K562 (cell line): ENCODE data around the gene UROS. TPM values are rescaled to one million over a fixed set of nuclear protein-coding genes. Genes with fewer than 3 reads are reported as not detected.

Source experiments
- ATAC-seq: fragments of 200-7000 bp; cut with Tn5 transposase; 3 replicates; pipeline ENCODE4 v1.9.1; 2020; ENCODE audit warnings: moderate library complexity
- BruUV-seq: library from RNA; stranded (reverse); fragments of 400-500 nt; replicated peaks from 2 replicates; lab custom pipeline; 2021; lab: Mats Ljungman, UMichigan
- CTCF ChIA-PET: fragments of 300-600 bp; formaldehyde crosslinking; extraction: SDS; loops from one replicate; lab custom pipeline; 2021; ENCODE audit warnings: low intra/inter-chr PET ratio; lab: Yijun Ruan, JAX
- POLR2A ChIA-PET: fragments of 300-600, 350-650 bp; sonication (Branson Sonifier 250); formaldehyde crosslinking; extraction: SDS; loops from one replicate; lab custom pipeline; 2021; ENCODE audit warnings: antibody characterized with exemption, inconsistent platforms; lab: Yijun Ruan, JAX
- DNase-seq, 4 experiments: peaks; one replicate each; pipeline versions ENCODE4 v3.0.0 to v3.0.0-alpha.2; 2011 to 2018; ENCODE audit warnings: low spot score in 3 of 4, mixed read lengths in 3 of 4; ENCODE audit errors: extremely low read depth in 1 of 4
- FAIRE-seq: peaks from 2 replicates; lab custom pipeline; 2011; peaks lifted over from hg19 to GRCh38; lab: Jason Lieb, UNC
- H2AFZ ChIP-seq: 2 replicates; pipeline ENCODE4 v1.6.0; 2011; ENCODE audit warnings: low read depth, low read length, control low read depth, inconsistent platforms
- H3K27ac ChIP-seq: fragments of 200-600 bp; 3 replicates; pipeline ENCODE4 v1.8.0; 2011; ENCODE audit warnings: low read depth, mild to moderate bottlenecking, control low read depth, inconsistent platforms, low read length, moderate library complexity, mixed read lengths; ENCODE audit errors: extremely low read depth
- H3K27me3 ChIP-seq, 2 experiments: fragments of 300-600 bp in 1 of 2; 2 replicates in 1 of 2; 3 replicates in 1 of 2; pipeline versions ENCODE4 v1.6.0 to v1.8.0; 2011; ENCODE audit warnings: inconsistent platforms in 2 of 2, low read length in 2 of 2, mild to moderate bottlenecking in 1 of 2, mixed read lengths in 1 of 2, moderate library complexity in 1 of 2; ENCODE audit not compliant: control insufficient read depth in 2 of 2, insufficient read depth in 2 of 2
- H3K36me3 ChIP-seq: fragments of 300-600 bp; 3 replicates; pipeline ENCODE4 v1.8.0; 2011; ENCODE audit warnings: mild to moderate bottlenecking, low read length, inconsistent platforms; ENCODE audit not compliant: control insufficient read depth, insufficient read depth
- H3K4me1 ChIP-seq, 2 experiments: fragments of 200-600 bp in 1 of 2; replicated peaks in 1 of 2; 2 replicates in 1 of 2; 3 replicates in 1 of 2; pipeline versions ENCODE4 v1.5.1 to v1.8.0; 2011; ENCODE audit warnings: inconsistent platforms in 2 of 2, low read length in 2 of 2, mild to moderate bottlenecking in 1 of 2, mixed read lengths in 1 of 2, moderate library complexity in 1 of 2; ENCODE audit not compliant: control insufficient read depth in 2 of 2, insufficient read depth in 2 of 2
- H3K4me2 ChIP-seq: 2 replicates; pipeline ENCODE4 v1.6.1; 2011; ENCODE audit warnings: low read length, control low read depth, inconsistent platforms, mixed read lengths; ENCODE audit not compliant: insufficient read depth
- H3K4me3 ChIP-seq: fragments of 200-600 bp; sonication (generic), shearing (Covaris generic); 2 replicates; pipeline ENCODE4 v1.5.1; 2016; ENCODE audit warnings: control low read depth, inconsistent platforms
- H3K79me2 ChIP-seq: fragments of 200-600 bp; 3 replicates; pipeline ENCODE4 v1.8.0; 2011; ENCODE audit warnings: low read length, inconsistent platforms; ENCODE audit not compliant: control insufficient read depth, insufficient read depth
- H3K9ac ChIP-seq, 2 experiments: 2 replicates each; pipeline versions ENCODE4 v1.6.0 to v1.6.1; 2011; ENCODE audit warnings: low read depth in 2 of 2, low read length in 2 of 2, control low read depth in 1 of 2, inconsistent platforms in 1 of 2, mild to moderate bottlenecking in 1 of 2, mixed read lengths in 1 of 2; ENCODE audit not compliant: insufficient read depth in 1 of 2
- H3K9me1 ChIP-seq: one replicate; pipeline ENCODE4 v1.6.0; 2011; ENCODE audit warnings: inconsistent platforms, mild to moderate bottlenecking, low read length, moderate library complexity; ENCODE audit not compliant: control insufficient read depth, insufficient read depth
- H3K9me3 ChIP-seq: replicated peaks from 2 replicates; pipeline ENCODE4 v1.5.1; 2011; ENCODE audit warnings: low read depth, low read length, inconsistent platforms; ENCODE audit not compliant: control insufficient read depth, insufficient read depth
- H4K20me1 ChIP-seq: replicated peaks from 2 replicates; pipeline ENCODE4 v1.6.1; 2011; ENCODE audit warnings: low read length, inconsistent platforms, mixed read lengths; ENCODE audit not compliant: control insufficient read depth, insufficient read depth
- CHCHD3 ChIP-seq: fragments of 250-450 bp; sonication (Bioruptor Pico); IDR thresholded peaks from 2 replicates; pipeline ENCODE4 v2.1.2; 2022; ENCODE audit warnings: mild to moderate bottlenecking
- EWSR1 ChIP-seq: fragments of 450-650 bp; IDR thresholded peaks from 2 replicates; pipeline ENCODE4 v1.6.1; 2018; ENCODE audit warnings: borderline replicate concordance, mild to moderate bottlenecking, low read depth, moderate library complexity; ENCODE audit not compliant: partially characterized antibody
- HINFP ChIP-seq: fragments of 450-650 bp; conservative IDR thresholded peaks from 2 replicates; pipeline ENCODE4 v1.6.1; 2016; ENCODE audit warnings: missing genetic modification characterization, low read depth, mild to moderate bottlenecking, control low read depth, missing compliant biosample characterization
- MAFK ChIP-seq: IDR thresholded peaks from 2 replicates; pipeline ENCODE4 v1.6.1; 2011; ENCODE audit warnings: low read length, improper control_type of control experiment
- NCOA2 ChIP-seq, 2 experiments: fragments of 450-650 bp; IDR thresholded peaks; 2 replicates each; pipeline ENCODE4 v1.6.1; 2018; ENCODE audit warnings: mild to moderate bottlenecking in 2 of 2, moderate library complexity in 1 of 2; ENCODE audit not compliant: partially characterized antibody in 2 of 2
- THRA ChIP-seq: fragments of 450-650 bp; IDR thresholded peaks from 2 replicates; pipeline ENCODE4 v1.6.1; 2017; ENCODE audit warnings: mild to moderate bottlenecking, moderate library complexity
- USF1 ChIP-seq: sonication (generic); formaldehyde crosslinking; IDR thresholded peaks from 2 replicates; pipeline ENCODE4 v1.9.0; 2022; ENCODE audit warnings: mild to moderate bottlenecking, missing genetic modification reagents
- VEZF1 ChIP-seq: fragments of 200-800 bp; sonication (Bioruptor generic); IDR thresholded peaks from 2 replicates; pipeline ENCODE4 v1.6.1; 2017; ENCODE audit warnings: missing genetic modification characterization, missing compliant biosample characterization
- ZMIZ1 ChIP-seq, 2 experiments: fragments of 150-350 bp in 1 of 2; IDR thresholded peaks; 2 replicates each; pipeline ENCODE4 v1.6.1; 2012 to 2016; ENCODE audit warnings: low read depth in 2 of 2, low read length in 2 of 2, mild to moderate bottlenecking in 1 of 2, moderate library complexity in 1 of 2
- WGBS: fragments of 100-300 bp; shearing (Covaris generic); methylation state at CpG from one replicate; pipeline ENCODE4 v1.1.6; 2016; ENCODE audit warnings: low coverage, mixed read lengths; ENCODE audit not compliant: insufficient coverage; ENCODE audit errors: missing lambda C conversion rate; 5-methylcytosine and 5-hydroxymethylcytosine counted together
- in situ Hi-C: fragments of 300-500 bp; cut with MboI; formaldehyde crosslinking; loops from 4 replicates; pipeline ENCODE4 v1.15.0; 2018; ENCODE audit warnings: inconsistent platforms, mixed read lengths
- intact Hi-C: fragments of 100-400 bp; cut with micrococcal nuclease; formaldehyde crosslinking; loops from 2 replicates; pipeline ENCODE4 v1.14.2; 2022
- polyA plus RNA-seq, 8 experiments: library from polyadenylated mRNA; depleted of rRNA in 4 of 8; stranded (reverse) in 5 of 8; unstranded in 3 of 8; fragments of >200 nt; fragmentation: Nextera tagmentation in 2 of 8; fragmentation: Illumina TruSeq in 1 of 8; extraction: Ambion mirVana in 2 of 8; extraction: Trizol in 1 of 8; gene quantifications; 2 replicates each; pipeline versions ENCODE4 v1.2.1 to v1.2.3, GENCODE V29; 2011 to 2014; ENCODE audit warnings: inconsistent platforms in 1 of 8, missing spikeins in 1 of 8
- total RNA-seq, 7 experiments: library from RNA; depleted of rRNA in 6 of 7; stranded (reverse); fragments of >200 nt in 6 of 7; fragmentation: Illumina TruSeq in 2 of 7; extraction: Trizol in 2 of 7; gene quantifications; 2 replicates each; pipeline versions ENCODE4 v1.2.1 to v1.2.3, GENCODE V29; 2011 to 2021; ENCODE audit warnings: low replicate concordance in 1 of 7

UROS gene
- total and polyA plus RNA-seq, 9 of the 15 experiments (the other 6 are each of a cell fraction or from before 2014, with no cell fraction given): 6.4 to 39.1 (median 32.3) TPM

GRCh38 chr10:125849448-125849847, 26.4 kb upstream of the UROS start:
- Histone ChIP-seq H3K36me3 (peaks cover 43% of the 10 kb centered on the region; the same call in 2 of the 3 replicates), H2AFZ (no peak overlapping the region), H3K9me3 (no peaks in the 10 kb centered on the region), H3K9me1 (no peaks in the 10 kb centered on the region), H4K20me1 (no peaks in the 10 kb centered on the region), H3K27ac (no peak overlapping the region), H3K4me1 (no peaks in the 10 kb centered on the region), H3K79me2 (no peaks in the 10 kb centered on the region), H3K4me3 (no peak overlapping the region), H3K27me3 (no peaks in the 10 kb centered on the region), H3K9ac (no peak overlapping the region), H3K4me2 (no peak overlapping the region)
- DNase-seq (no peak), FAIRE-seq (no peak), ATAC-seq (no peak)
- 91% methylated on average over 6 of the region's 7 CpGs for WGBS
- intact Hi-C loops (no loop called here), in situ Hi-C loops (no loop called here)
- TF ChIP-seq HINFP (no peak), CHCHD3 (CRISPR knock-in tag) (no peak), USF1 (CRISPR knock-in tag) (no peak), THRA (no peak), MAFK (no peak), ZMIZ1 (IDR thresholded peaks at IDR 0.05; ENCODE audit: low read depth in 2 of 2, low read length in 2 of 2) (no peak), EWSR1 (no peak), VEZF1 (CRISPR knock-in tag) (no peak), NCOA2 (IDR thresholded peaks at IDR 0.05; ENCODE audit: partially characterized antibody in 2 of 2) (no peak)
- ChIA-PET CTCF (no interaction called here), POLR2A (no interaction called here)
- no TSS peak for BruUV-seq
